Stimulated activated CD8-positive, alpha-beta memory T cell treated with anti-CD3 and anti-CD28 coated beads, Interleukin-4, amount 100 ng/mL, for 1 hour (primary cell): ENCODE measurements around the gene CRACDL.

ENCODE experiments used
- DNase-seq, 2 donors: peaks; one replicate each; pipeline ENCODE4 v3.0.0-alpha.2; 2020; ENCODE audit warnings: low read depth in 2 of 2, low spot score in 1 of 2

Gene CRACDL

GRCh38 chr2:98778151-98778550, 157.9 kb downstream of the CRACDL start:
- no peak for DNase-seq

GRCh38 chr2:98777710-98778109, 158.3 kb downstream of the CRACDL start:
- DNase-seq, result no peak

- DNase-seq, result no peak
Observed at GRCh38 chr2:98777076-98777475, 158.9 kb downstream of the CRACDL start.

- no peak for DNase-seq
Observed at GRCh38 chr2:98776136-98776535, 159.9 kb downstream of the CRACDL start.

GRCh38 chr2:98775146-98775986, 160.7 kb downstream of the CRACDL start:
- no peak for DNase-seq

GRCh38 chr2:98773907-98774306, 162.1 kb downstream of the CRACDL start:
- no peak for DNase-seq

- no peak for DNase-seq
Observed at GRCh38 chr2:98773169-98773568, 162.9 kb downstream of the CRACDL start.

- DNase-seq, result no peak
Observed at GRCh38 chr2:98772536-98772935, 163.5 kb downstream of the CRACDL start.

GRCh38 chr2:98771721-98772524, 164.1 kb downstream of the CRACDL start:
- DNase-seq, result peak in 1 of 2 donors; percentile 35

GRCh38 chr2:98771264-98771663, 164.8 kb downstream of the CRACDL start:
- no peak for DNase-seq

- no peak for DNase-seq
Observed at GRCh38 chr2:98769784-98770183, 166.2 kb downstream of the CRACDL start.

- DNase-seq, result no peak
Observed at GRCh38 chr2:98769114-98769476, 166.9 kb downstream of the CRACDL start.

GRCh38 chr2:98768384-98769113, 167.5 kb downstream of the CRACDL start:
- no peak for DNase-seq

- no peak for DNase-seq
Observed at GRCh38 chr2:98764499-98764898, 171.5 kb downstream of the CRACDL start.

- DNase-seq, result no peak
Observed at GRCh38 chr2:98763209-98763951, 172.6 kb downstream of the CRACDL start.

- DNase-seq, result no peak
Observed at GRCh38 chr2:98761909-98762308, 174.1 kb downstream of the CRACDL start.

- no peak for DNase-seq
Observed at GRCh38 chr2:98761267-98761781, 174.7 kb downstream of the CRACDL start.

GRCh38 chr2:98759827-98760625, 176.0 kb downstream of the CRACDL start:
- DNase-seq, result no peak

- DNase-seq, result no peak
Observed at GRCh38 chr2:98759338-98759737, 176.7 kb downstream of the CRACDL start.

GRCh38 chr2:98757904-98758421, 178.1 kb downstream of the CRACDL start:
- DNase-seq, result no peak
